ENCODE measurements around the gene PCDHA1.
"Not testable (repeated sequence)": the region's sequence is repeated elsewhere in the genome, so short reads cannot be mapped to it uniquely, and the experiment has no call there.

PCDHA1 gene

GRCh38 chr5:140785905-140786686 is at the start of gene PCDHA1:
PCDHA1 (plus strand) TSS chr5:140786140.
- no peak for DNase-seq

- DNase-seq, result no peak
Measured at GRCh38 chr5:140737486-140737885, 48.5 kb upstream of the PCDHA1 start.

DNA sequence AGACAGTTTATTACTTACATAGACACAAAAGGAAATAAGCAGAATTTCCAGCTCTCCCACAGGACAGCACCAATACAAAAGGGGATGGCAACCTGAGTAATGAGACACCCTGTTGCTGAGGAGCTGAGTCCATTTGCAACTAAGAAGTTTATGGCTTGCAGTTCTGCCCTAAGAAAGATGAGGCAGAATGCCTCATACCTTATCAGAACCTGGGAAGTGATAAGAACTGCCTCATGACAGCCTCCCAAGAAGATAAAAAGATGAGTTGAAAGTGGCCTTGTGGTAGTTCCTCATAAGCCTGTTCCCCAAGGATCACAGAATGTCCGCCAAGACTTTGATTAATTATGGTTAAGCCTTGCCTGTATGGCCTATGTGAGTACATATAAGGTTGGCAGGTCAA is 44.0 kb upstream of the PCDHA1 start:
- DNase-seq, result no peak

- DNase-seq, result no peak
Measured at GRCh38 chr5:140753561-140753960, 32.4 kb upstream of the PCDHA1 start.

DNA sequence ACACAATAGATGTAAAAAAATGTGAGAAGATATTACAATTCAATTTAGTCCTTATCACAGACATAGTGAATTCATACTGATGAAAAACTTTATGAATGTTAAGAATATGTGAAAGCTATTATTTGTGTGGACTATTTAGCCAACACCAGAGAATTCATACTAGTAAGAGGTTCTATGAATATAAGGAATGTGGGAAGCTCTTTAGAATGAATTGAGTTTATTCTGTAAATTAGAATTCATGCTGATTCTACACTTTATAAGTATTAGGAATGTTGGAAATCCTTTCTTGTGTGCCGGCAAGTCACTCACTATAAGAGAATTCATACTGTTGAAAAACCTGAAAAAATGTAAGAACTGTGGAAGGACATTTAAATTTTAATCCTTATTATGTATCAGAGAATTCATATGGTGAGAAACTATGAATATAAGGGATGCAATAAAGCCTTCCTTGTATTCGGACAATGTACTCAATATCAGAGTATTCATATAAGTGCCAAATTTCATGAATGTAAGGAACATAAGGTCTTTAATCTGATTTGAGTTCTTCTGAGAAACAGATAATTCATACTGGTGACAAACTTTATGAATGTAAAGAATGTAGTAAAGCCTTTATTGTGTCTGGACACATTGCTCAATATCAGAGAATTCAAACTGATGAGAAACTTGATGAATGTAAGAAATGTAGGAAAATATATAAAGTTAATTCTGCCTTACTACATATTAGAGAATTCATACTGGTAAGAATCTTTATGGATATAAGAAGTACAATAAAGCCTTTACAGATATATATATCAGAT is 21.6 kb upstream of the PCDHA1 start:
- no peak for DNase-seq

- no peak for DNase-seq
Measured at GRCh38 chr5:140767444-140767843, 18.5 kb upstream of the PCDHA1 start.

DNA sequence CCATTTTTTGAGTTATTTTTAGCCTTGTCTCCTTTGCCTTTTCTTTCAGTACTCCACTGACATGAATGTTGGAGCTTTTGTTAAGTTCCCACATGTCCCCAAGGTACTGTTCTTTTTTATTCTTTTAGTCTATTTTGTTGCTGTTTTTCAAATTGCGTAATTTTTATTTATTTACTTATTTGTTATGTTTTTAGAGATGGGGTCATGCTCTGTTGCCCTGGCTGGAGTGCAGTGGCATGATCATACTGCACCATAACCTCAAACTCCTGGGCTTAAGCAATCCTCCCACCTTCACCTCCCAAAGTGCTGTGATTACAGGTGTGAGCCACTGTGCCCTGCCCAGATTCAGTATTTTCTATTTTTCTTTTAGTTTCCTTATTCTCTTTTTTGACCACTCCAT is 5.4 kb upstream of the PCDHA1 start:
- DNase-seq, result no peak

- DNase-seq, result not testable (repeated sequence)
Measured at GRCh38 chr5:140787422-140787821, 1.5 kb downstream of the PCDHA1 start.

DNA sequence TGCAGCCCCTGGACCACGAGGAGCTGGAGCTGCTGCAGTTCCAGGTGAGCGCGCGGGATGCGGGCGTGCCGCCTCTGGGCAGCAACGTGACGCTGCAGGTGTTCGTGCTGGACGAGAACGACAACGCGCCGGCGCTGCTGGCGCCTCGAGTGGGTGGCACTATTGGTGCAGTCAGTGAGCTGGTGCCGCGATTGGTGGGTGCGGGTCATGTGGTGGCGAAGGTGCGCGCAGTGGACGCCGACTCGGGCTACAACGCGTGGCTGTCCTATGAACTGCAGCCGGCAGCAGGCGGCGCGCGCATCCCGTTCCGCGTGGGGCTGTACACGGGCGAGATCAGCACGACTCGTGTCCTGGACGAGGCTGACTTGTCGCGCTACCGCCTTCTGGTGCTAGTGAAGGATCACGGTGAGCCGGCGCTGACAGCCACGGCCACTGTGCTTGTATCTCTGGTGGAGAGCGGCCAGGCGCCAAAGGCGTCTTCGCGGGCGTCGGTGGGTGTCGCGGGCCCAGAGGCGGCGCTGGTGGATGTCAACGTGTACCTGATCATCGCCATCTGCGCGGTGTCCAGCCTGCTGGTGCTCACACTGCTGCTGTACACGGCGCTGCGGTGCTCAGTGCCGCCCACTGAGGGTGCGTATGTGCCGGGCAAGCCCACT is 2.0 kb downstream of the PCDHA1 start:
- DNase-seq, result not testable (repeated sequence)

GRCh38 chr5:140791089-140791488 is 5.1 kb downstream of the PCDHA1 start:
- no peak for DNase-seq

GRCh38 chr5:140794595-140795258 is 8.8 kb downstream of the PCDHA1 start, which contains the start of gene PCDHA2:
PCDHA2 (plus strand) TSS chr5:140794852.
- no peak for DNase-seq

DNA sequence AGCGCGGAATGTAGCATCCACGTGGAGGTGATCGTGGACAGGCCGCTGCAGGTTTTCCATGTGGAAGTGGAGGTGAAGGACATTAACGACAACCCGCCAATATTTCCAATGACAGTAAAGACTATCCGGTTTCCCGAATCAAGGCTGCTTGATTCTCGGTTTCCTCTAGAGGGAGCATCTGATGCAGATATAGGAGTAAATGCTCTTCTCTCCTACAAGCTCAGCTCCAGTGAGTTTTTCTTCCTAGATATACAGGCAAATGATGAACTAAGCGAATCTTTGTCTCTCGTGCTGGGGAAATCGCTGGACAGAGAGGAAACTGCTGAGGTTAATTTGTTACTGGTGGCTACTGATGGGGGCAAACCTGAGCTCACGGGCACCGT is 9.3 kb downstream of the PCDHA1 start:
- no peak for DNase-seq

GRCh38 chr5:140796072-140796717 is 10.3 kb downstream of the PCDHA1 start:
- not testable (repeated sequence) for DNase-seq

DNA sequence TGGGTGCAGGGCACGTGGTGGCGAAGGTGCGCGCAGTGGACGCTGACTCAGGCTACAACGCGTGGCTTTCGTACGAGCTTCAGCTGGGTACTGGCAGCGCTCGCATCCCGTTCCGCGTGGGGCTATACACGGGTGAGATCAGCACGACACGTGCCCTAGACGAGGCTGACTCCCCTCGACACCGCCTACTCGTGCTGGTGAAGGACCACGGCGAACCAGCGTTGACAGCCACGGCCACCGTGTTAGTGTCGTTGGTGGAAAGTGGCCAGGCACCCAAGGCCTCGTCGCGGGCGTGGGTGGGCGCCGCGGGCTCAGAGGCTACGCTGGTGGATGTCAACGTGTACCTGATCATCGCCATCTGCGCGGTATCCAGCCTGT is 10.8 kb downstream of the PCDHA1 start:
- DNase-seq, result no peak

- DNase-seq, result peak; percentile 2
Measured at GRCh38 chr5:140800816-140801493, 15.0 kb downstream of the PCDHA1 start, which contains the start of gene PCDHA3. PCDHA3 (plus strand) TSS chr5:140801057.

- no peak for DNase-seq
Measured at GRCh38 chr5:140801494-140801841, 15.5 kb downstream of the PCDHA1 start.

GRCh38 chr5:140802381-140802780 is 16.4 kb downstream of the PCDHA1 start:
- DNase-seq, result not testable (repeated sequence)

DNA sequence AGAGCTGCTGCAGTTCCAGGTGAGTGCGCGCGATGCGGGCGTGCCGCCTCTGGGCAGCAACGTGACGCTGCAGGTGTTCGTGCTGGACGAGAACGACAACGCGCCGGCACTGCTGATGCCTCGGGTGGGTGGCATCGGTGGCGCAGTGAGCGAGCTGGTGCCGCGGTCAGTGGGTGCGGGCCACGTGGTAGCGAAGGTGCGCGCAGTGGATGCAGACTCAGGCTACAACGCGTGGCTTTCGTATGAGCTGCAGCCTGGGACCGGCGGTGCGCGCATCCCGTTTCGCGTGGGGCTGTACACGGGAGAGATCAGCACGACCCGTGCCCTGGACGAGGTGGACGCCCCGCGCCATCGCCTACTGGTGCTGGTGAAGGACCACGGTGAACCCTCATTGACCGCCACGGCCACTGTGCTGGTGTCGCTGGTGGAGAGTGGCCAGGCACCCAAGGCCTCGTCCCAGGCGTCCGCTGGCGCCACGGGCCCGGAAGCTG is 16.9 kb downstream of the PCDHA1 start:
- no peak for DNase-seq

DNA sequence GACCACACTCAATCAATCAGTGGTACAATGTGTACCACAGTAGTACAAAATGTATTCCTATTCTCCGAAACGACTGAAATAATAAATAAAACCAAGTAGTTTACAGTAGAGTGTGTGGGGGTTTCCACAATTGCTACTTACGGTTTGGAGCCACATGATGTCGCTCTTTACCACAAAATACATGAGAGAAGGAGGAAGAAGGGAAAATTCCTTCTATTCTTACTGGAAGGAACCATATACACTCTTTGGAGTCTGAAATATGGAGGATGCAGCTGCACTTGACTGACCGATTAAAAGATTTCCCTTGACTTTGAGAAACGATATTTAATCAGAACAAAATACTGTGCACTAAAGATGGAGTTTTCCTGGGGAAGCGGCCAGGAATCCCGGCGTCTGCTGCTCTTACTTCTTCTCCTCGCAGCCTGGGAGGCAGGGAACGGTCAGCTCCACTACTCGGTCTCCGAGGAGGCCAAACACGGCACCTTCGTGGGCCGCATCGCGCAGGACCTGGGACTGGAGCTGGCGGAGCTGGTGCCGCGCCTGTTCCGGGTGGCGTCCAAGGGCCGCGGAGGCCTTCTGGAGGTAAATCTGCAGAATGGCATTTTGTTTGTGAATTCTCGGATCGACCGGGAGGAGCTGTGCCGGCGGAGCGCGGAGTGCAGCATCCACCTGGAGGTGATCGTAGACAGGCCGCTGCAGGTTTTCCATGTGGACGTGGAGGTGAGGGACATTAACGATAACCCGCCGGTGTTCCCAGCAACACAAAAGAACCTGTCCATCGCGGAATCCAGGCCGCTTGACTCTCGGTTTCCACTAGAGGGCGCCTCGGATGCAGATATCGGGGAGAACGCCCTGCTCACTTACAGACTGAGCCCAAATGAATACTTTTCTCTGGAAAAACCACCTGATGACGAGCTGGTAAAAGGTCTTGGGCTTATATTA is 21.2 kb downstream of the PCDHA1 start, which contains the start of gene PCDHA4:
PCDHA4 (plus strand) TSS at position 235 of the 942 bp plus-strand sequence.
- no peak for DNase-seq

DNA sequence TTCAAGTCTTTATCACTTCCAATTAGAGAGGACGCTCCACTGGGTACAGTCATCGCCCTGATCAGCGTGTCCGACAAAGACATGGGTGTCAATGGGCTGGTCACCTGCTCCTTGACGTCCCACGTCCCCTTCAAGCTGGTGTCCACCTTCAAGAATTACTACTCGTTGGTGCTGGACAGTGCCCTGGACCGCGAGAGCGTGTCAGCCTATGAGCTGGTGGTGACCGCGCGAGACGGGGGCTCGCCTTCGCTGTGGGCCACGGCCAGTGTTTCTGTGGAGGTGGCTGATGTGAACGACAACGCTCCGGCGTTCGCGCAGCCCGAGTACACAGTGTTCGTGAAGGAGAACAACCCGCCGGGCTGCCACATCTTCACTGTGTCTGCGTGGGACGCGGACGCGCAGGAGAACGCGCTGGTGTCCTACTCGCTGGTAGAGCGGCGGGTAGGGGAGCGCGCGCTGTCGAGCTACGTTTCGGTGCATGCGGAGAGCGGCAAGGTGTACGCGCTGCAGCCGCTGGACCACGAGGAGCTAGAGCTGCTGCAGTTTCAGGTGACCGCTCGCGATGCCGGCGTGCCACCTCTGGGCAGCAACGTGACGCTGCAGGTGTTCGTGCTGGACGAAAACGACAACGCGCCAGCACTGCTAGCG is 22.4 kb downstream of the PCDHA1 start:
- DNase-seq, result not testable (repeated sequence)
